ENCODE measurements around the gene SLC43A1.

The SLC43A1 gene

DNA sequence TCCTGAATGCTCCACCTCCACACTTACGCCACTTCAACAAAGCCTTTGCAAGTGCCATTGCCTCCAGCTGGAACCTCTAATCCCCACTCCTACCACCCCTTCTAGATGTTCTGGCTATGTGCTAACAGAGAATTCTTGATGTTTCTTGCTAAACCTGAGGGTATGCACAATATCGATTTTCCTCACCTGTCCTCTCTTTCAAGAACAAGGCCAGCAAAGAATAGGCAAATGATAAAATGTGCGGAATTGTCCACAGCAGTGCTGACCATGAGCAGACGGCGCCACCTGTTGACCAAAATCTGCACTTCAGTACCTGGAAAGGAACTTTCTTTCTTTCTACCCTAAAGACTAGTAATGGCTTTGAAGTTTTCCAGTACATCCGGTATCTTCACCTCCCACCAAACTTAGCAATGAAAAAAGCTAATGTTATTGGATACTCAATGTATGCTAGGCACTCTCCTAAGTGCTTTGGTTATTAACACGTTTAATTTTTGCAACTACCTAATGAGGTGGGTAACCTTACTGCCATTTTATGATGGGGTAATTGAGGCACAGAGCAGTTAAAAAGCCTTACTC is 11.6 kb upstream of the SLC43A1 start:
- peak; percentile 56 for DNase-seq

DNA sequence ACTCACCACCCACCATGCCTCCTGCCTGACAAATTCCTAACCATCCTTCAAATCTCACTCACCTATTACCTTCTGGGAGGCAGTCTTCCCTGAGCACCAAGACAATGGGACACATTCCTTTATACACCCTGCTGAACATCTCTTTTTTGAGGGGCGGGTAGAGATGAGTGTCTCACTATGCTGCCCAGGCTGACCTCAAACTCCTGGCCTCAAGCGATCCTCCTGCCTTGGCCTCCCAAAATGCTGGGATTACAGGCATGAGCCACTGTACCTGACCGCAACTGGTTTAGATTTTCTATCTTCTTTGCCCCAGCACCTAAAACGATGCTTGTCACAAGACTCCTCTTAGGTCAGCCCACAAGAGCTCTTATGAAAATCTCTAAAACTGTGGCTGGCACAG is 7.9 kb upstream of the SLC43A1 start:
- DNase-seq = no peak

- DNase-seq = no peak
Observed at GRCh38 chr11:57521116-57521515, 5.6 kb upstream of the SLC43A1 start.

GRCh38 chr11:57516061-57516443 is 550 bp upstream of the SLC43A1 start:
- no peak for DNase-seq

DNA sequence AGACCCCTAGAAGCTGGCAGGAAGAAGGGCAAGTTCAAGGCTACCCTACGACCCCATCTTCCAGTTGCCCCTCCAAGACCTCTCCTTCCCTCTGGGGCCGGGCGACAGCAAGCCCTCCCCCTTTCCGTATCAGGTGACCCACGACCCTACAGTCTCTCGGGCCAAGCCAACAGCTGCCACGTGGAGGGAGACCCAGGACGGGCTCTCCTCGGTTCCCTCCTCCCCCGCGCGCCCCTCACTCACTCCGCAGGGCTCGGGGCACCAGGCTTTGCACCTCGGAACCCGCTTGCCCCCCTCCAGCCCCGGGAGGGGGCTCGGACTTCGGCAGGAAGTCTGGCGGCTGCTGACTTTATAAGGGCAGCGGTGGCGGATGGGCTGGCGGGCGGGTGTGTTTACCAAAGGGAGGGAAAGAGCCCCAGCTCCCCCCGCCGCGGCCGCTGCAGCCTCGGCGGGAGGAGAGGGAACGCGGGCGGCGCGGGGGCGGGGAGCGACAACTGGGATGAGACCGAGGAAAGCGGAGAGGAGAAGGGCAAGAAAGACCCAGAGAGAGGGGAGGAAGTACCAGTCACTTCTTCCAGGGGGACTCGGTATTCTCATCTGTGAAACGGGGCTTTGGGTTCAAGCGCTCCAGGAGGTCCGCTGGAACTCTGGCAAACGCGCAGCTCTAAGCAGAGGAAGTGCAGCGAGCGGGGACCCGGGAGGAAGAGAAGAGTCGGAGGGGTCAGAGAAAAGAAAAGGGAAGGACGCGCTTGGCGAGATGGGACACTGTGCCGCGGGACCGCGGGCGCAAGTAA is 767 bp downstream of the SLC43A1 start:
- DNase-seq = peak; percentile 60

DNA sequence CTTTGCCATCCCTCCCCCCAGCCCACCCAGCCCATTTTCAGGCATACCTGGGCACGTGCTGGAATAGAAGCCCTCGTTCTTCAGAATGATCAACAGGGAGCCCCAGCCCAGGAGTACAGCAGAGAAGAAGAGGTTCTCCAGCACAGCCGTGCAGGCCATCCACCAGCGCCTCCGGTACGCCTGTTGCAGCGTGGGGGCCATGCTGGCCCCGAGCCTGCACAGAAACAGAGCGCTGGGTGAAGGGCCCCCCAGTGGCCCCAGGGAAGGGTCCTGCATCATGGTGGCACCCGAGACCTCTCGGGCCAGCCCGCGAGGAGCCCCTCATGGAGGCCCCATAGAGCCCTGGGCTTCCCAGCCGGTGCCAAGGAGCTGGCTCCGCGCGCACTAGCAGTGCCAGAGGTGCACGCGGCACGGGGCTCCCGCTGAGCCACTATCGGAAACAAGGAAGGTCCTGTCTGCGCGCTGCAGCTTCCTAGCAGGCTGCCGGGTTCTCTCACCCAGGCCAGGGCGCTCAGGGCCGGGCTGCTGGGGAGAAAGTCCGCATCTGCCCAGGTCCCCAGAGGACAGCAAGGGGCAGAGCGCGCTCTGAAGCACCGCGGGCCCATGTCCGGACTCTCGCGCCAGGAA is 1.5 kb downstream of the SLC43A1 start:
- peak; percentile 59 for DNase-seq

DNA sequence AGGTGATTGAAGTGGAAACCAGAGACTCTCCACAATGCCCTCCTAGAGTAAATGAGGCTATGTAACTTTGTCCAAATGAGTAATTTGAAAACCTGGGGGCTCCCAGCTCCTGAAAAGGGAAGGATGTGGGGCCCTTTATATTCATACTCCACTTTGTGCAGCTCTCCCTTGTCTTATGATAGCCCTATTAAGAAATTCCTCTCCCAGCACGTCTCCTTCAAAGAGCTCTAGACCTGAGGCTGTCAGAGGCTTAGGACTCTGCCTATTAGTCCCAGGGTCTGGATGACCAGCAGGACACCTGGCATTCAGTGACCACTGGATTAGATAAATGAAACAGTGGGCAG is 2.1 kb downstream of the SLC43A1 start:
- DNase-seq = no peak

GRCh38 chr11:57512646-57513451 is 2.7 kb downstream of the SLC43A1 start:
- DNase-seq = no peak

- DNase-seq = no peak
Observed at GRCh38 chr11:57511741-57512430, 3.6 kb downstream of the SLC43A1 start.

GRCh38 chr11:57508341-57509170 is 6.9 kb downstream of the SLC43A1 start:
- no peak for DNase-seq

- no peak for DNase-seq
Observed at GRCh38 chr11:57506522-57506921, 9.0 kb downstream of the SLC43A1 start.

DNA sequence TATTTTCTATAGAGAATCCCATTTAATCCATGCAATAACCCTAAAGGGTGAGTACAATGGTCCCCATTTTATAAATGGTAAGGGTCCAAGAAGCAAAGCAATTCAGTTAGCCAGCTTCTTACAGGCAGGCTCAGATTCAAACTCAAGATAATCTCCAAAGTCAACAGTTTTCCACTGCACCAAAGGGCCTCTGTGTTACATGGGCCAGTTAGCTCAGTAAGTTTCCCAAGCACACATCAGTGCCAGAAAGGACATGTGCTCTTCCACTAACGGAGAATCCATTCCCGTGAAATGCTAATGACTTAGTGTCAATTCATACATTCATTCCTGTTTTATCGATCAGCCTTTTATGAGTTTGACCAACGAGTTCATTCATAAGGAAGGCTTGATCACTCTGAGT is 11.0 kb downstream of the SLC43A1 start:
- DNase-seq = no peak

GRCh38 chr11:57502870-57503269 is 12.6 kb downstream of the SLC43A1 start:
- peak; percentile 9 for DNase-seq

DNA sequence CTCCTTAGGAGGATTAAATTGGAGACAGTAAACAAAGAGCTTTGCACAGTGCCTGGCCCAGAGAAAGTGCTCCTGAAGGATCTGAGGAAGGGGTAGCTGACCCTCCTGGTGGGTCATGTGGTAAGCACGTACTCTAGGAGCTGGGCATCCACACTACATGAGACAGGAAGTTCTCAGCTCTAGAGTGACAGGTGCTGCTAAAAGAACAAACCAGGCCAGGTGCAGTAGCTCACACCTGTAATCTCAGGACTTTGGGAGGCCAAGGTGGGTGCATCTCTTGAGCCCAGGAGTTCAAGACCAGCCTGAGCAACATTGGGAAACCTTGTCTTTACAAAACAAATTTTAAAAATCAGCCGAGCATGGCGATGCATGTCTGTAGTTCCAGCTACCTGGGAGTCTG is 13.1 kb downstream of the SLC43A1 start:
- peak; percentile 50 for DNase-seq

GRCh38 chr11:57501953-57502352 is 13.5 kb downstream of the SLC43A1 start:
- DNase-seq = peak; percentile 49

- DNase-seq = peak; percentile 61
Observed at GRCh38 chr11:57500926-57501325, 14.6 kb downstream of the SLC43A1 start.

DNA sequence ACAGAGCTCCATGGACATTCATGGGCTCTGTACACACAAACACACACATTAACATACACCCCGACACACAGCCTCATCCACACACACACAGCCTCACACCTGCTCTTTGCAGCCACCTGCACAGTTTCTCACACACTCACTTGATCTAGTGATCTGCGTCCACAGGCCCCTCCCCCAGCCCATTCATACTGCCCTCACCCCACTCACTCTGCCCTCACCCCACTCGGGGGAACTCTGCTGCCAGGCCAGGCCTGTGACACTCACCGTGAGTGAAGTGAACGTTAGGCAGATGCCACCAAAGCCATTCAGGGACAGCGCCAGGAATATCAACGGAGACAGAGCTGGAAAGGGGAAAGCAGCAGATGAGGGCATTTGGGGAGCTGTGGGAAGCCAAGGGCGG is 15.0 kb downstream of the SLC43A1 start:
- DNase-seq = peak; percentile 67

DNA sequence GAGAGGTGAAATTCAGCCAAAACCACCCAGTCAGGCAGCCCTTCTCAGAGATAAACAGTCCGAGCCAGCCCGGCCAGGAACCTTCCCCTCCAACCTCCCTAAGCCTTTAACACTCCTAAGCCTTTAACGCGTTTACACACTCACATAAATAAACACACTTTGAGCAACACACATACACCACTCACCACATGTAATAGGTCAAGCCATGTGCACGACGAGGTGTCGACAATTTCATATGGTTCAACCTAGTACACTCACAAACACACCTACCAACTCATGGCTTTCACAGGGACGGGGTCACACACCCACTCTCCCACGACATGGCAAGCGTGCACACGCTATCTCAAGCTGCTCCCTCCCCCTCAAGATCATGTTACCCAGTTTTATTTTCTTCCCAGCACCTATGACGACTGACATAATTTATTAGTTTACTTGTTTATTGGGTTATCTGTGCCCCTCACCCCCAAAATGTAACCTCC is 15.5 kb downstream of the SLC43A1 start:
- DNase-seq = peak; percentile 44

- DNase-seq = peak; percentile 55
Observed at GRCh38 chr11:57499413-57499982, 16.0 kb downstream of the SLC43A1 start.

GRCh38 chr11:57498540-57498939 is 17.0 kb downstream of the SLC43A1 start:
- DNase-seq = no peak

All from DMS53 (cell line).